CD4-positive, alpha-beta T cell treated with Interleukin-15 for 1 hour (primary cell): Measurements from ENCODE around the gene CDKAL1.

Experiments
- DNase-seq: peaks from one replicate; pipeline ENCODE4 v3.0.0-alpha.2; 2020

CDKAL1 gene

GRCh38 chr6:20991910-20992309 lies 457.7 kb downstream of the CDKAL1 start:
- DNase-seq, result no peak

- DNase-seq, result no peak
Measured at GRCh38 chr6:20996099-20996498, 461.8 kb downstream of the CDKAL1 start.

DNA sequence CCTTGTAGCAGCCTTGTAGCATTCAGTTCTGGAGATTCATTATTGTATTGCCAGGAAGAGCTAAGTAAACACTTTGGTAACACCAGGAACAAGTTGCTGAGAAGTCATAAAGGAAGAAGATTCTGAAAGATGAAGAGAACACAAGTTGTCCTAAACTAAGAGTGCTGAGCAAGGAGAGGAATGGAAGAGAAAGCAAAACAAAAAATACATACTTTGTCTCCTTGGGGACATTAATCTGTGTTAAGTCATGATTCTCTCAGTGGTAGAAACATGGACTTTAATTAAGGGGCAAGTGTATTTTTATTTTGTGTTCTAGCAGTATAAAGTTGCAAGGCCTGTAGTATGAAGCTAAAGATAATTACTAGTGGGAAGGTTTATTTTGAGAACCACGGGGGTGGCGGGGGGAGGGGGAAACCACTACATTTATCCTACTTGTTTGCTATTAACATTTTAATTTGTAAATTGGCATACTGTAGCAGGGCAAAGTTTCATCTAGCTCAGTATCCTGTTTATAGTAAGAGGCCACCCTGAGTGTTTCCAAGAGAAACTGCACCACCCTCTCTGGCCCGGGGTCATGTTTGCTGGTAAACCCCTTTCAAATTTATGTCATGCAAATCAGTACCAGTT lies 463.0 kb downstream of the CDKAL1 start:
- no peak for DNase-seq

GRCh38 chr6:20997770-20998147 lies 463.5 kb downstream of the CDKAL1 start:
- DNase-seq, result no peak

DNA sequence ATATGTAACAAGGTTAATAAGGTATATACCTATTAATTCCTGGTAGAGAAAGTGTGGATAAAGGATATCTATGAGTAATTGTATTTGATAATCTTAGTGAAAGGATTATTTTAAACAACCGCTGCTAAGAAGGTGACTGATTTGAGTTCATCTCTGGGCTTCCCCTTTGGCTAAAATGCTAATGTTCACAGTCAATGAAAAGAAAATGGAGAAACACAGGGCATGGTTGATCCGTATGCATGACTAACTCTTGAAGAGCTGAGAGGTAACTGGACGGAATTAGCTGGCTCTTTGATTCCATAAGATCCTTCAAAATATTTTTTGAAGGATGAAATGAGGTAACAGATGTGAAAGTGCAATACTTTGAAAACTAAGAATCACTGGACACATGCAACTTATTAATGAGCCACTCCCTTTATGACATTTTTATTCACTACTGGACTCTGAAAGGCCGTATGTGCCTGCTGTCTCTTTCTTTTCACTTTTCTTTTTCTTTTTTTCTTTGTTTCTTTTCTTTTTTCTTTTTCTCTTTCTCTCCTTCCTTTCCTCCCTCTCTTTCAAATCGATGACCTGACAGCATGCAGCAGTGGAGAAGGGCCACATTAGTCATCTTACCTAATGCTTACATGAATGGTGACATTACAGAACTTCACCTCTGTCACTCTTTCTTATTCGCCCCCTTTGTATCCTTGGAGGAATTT lies 464.6 kb downstream of the CDKAL1 start:
- no peak for DNase-seq

- DNase-seq, result no peak
Measured at GRCh38 chr6:21000331-21000801, 466.1 kb downstream of the CDKAL1 start.

- DNase-seq, result no peak
Measured at GRCh38 chr6:21001736-21002135, 467.5 kb downstream of the CDKAL1 start.

- DNase-seq, result no peak
Measured at GRCh38 chr6:21003780-21004541, 469.7 kb downstream of the CDKAL1 start.

- DNase-seq, result no peak
Measured at GRCh38 chr6:21005816-21006570, 471.7 kb downstream of the CDKAL1 start.

GRCh38 chr6:21019614-21020013 lies 485.4 kb downstream of the CDKAL1 start:
- DNase-seq, result no peak

DNA sequence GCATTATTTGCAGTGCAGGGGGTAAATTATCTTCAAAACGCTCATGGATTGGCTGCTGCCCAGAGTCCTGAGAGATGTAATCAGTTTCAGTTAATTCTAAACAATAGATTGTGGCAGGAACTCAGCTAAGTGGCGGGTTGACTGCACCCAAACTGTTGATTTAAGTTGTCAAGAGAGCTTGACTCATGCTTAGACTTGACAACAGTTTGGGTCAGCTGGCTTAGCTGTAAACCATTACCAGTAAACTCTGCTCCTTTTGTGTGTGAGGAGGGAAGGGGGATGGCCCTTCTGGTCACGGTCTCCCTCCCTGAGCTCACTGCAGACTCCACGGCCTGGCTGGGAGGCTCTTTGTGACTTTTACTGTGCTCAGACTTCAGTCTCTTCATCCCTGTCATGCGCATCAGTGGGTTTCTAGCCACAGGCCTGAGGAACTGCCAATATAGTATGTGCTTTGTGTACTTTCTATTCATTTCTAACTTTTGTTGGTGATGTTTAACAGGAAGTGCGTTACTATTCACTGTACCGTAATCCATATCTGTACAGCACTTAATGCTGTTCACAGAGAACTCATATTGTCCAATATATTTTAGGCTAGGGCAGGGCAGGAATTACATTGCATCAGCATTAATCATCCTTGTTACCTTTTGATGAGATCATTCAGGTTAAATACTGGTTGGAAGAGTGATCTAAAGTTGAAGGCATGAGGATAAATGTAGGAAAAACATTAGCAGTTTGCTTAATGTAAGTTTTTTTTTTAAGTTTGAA lies 488.3 kb downstream of the CDKAL1 start:
- no peak for DNase-seq

GRCh38 chr6:21023210-21023609 lies 489.0 kb downstream of the CDKAL1 start:
- no peak for DNase-seq

DNA sequence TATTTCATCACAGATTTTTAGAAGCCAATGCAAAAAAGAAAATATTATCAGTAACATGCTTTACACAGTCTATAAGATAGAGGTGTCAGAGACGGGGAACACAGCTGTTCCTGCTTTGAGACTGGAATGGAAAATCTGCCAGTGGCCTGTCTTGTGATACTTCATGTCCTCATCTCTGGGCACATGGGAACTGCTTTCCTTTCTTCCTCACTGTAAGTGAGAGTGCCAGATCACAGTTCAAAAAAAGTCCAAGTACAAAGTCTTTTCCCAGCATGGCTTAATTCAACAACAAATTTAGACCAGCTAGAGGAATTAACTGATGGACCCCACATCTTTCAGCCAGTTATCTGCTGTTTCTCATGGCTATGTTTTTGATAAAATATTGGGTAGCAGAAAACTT lies 490.4 kb downstream of the CDKAL1 start:
- DNase-seq, result no peak

- DNase-seq, result no peak
Measured at GRCh38 chr6:21026576-21027273, 492.5 kb downstream of the CDKAL1 start.

DNA sequence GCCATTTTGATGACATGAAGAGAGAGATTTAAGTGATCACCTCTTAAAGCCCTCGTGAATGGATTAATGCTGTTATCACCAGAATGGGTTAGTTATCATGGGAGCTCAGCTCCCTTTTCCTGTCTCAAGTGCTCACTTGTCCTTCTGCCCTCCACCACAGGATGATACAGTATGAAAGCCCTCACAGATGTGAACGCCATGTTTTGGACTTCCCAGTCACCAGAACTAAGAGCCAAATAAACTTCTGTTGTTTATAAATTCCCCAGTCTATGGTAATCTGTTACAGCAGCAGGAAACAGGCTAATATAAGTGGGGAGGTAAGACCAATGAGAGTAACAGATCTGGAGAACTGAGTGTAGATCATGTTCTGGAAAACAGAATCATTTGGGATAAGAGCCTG lies 493.2 kb downstream of the CDKAL1 start:
- DNase-seq, result no peak

- DNase-seq, result no peak
Measured at GRCh38 chr6:21031182-21031581, 496.9 kb downstream of the CDKAL1 start.

GRCh38 chr6:21033084-21033483 lies 498.8 kb downstream of the CDKAL1 start:
- no peak for DNase-seq

DNA sequence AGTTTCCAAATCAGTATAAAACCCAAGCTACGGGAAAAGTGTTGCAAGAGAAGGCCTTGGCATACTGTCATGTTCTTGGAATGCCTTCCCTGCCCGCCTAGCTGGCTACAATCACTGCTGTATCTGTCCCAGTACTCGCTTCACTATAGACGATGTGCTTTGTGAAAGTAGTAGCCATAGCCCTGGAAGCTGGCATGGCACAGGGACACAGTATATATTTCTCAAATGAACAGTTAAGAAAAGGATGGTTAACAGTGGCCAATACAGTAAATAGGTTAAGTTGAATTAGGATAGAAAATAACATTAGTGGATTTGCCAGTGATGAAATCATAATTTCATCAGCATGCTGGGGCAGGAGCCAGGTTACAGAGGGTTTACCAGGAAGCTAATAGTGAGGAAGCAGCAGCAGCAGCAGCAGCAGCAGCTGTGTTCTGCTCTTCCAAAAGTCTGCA lies 499.3 kb downstream of the CDKAL1 start:
- DNase-seq, result no peak

GRCh38 chr6:21034345-21034744 lies 500.1 kb downstream of the CDKAL1 start:
- DNase-seq, result no peak

GRCh38 chr6:21037453-21037852 lies 503.2 kb downstream of the CDKAL1 start:
- DNase-seq, result no peak

DNA sequence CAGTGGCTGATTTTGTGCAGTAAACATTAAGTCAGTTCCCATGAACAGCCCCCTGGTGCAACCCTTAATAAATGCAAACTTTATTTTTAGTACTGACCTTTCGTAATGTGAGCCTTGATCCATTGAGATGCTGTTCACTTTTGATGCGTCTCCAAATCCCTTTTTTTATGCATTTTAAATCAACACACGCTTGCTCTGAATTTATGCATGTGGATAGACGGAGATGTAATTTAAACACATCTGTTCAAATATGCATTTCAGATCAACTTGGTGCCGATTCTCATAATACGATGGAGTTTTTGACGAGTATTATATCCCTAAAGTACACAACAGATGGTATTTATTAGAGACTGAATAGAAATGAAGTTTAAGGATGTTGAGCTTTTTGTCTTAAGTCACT lies 505.7 kb downstream of the CDKAL1 start:
- no peak for DNase-seq
